ENCODE results near the gene FAM162A.
A peak's percentile ranks its signal among the peaks of the same experiment; 100 is the strongest.

The FAM162A gene

DNA sequence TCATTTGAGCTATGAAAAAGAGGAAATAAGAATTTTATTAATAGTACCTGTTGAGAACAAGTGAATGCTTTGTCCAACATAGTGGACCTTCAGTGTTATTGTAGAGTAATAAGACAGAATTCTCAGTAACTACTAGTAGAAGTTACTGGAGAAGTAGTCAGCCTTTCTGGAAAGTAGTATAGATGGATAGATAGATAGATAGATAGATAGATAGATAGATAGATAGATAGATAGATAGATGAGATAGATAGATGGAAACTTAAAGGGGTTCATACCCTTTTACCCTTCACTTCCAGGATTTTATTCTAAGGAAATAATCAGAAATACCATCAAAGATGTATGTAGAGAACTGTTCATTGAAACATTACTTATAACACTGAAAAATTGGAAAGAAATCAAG, 5.2 kb downstream of the FAM162A start:
- DNase-seq, result no peak

- no peak for DNase-seq
These were observed 5.9 kb downstream of the FAM162A start for GRCh38 chr3:122389892-122390291.

GRCh38 chr3:122390665-122391064, 6.7 kb downstream of the FAM162A start:
- no peak for DNase-seq

DNA sequence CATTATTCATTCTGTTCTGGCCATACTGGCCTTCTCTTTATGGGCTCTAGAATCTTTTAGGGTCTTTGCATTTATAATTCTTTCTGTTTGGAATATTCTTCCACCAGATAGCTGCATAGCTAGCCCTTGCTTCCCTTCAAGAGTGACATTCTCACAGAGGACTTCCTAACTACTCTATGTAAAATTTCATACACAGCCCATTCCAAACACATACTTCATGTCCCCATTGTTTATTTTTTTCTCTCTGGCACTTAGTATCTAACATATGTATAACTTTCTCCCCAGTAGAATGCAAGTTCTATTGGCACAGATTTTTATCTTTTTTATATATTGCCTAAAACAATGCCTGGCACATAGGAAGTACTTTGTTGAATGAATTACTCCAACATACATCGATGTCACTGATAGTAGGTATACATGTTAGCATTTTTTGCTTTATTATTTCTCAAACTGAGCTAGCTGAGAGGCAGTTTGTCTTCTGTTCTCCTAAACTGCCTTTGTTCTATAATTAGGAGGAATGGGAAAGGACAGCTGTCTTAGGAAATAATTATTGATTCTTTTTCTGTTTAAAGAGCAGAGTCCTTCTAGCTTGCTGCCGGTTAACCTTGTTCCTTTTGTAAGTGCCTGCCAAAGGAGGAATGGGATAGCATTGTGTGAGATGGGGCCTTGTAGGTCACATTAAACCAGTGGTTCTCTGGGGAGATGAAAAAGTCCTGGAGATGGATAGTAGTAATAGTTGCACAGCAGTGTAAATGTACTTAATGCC, 7.9 kb downstream of the FAM162A start:
- DNase-seq, result no peak

DNA sequence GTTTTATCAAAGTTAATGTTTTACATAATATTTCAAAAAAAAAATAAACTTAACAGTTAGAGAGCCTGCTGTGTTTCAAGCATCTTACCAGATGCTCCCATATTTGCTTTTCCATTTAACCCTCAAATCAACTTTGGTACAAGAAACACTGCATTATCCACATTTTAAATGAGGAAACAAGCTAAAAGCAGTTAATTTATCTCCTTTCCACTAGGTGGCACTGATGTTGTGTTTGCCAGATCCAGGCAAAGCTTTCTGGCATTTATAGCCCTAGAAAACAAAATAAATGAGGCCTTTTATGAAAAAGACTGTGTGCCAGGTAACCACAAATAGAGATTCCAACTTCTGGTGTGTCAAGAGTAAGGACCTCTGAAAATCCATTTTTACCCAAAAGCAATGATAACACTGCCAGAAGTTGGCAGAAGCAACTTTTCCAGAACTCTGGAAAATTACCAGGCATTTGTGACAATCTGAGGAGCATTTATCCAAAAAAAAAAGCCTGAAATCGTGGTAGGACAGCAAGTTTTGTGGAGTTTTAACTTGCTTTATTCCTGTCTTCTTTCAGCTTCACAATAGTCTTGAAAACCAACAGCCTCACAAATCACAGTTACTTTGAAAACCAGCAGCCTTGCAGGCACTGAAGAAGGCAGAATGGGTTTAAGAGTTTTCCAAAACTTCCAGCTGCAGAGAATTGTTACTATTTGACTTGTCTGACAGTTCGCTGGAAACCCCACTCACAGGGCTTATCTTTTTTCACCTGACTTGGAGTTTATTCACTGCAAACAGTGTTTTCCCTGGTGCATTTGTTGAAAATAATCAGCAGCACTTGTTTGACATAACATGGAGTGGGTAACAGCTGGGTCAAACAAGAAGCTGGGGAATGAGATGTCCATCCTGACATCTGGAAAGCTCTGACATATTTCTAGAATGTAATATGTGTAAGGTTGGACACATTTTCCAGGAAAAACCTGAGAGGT, 9.2 kb downstream of the FAM162A start:
- peak; percentile 16 for DNase-seq

GRCh38 chr3:122394173-122394572, 10.2 kb downstream of the FAM162A start:
- DNase-seq, result no peak

DNA sequence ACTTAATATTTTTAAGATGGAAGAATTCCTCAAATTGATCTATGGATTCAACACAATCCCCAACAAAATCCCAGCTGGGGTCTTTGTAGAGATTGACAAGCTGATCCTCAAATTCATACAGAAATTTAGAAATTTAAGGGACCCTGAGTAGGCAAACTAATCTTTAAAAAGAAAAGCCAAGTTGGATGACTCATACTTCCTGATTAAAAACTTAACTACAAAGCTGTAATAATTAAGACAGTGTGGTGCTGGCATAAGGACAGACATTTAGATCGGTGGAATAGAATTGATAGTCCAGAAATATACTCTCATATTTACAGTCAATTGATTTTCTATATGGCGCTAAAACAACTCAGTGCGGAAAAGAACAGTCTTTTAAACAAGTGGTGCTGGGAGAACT, 11.6 kb downstream of the FAM162A start:
- no peak for DNase-seq

GRCh38 chr3:122396511-122396910, 12.5 kb downstream of the FAM162A start:
- no peak for DNase-seq

DNA sequence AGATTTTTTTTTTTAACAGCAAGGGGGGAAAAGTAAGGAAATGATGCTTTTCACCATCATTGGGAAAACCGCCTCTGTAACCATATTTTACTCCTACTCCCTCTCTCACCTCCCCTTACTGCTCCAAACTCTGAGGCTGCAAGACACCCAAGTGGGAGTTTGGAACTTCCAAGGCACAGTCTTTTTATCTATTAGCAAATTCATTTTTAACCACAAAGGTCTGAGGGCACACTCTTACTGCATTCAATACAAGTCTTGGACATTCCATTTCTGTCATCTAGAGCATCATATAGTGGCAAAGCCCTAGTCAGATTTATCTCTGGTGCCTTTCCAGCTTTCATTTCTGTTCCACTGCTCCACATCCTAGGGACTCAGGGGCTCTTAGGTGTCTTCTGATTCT, 13.2 kb downstream of the FAM162A start:
- DNase-seq, result no peak

GRCh38 chr3:122398920-122399319, 14.9 kb downstream of the FAM162A start:
- DNase-seq, result no peak

- no peak for DNase-seq
These were observed 19.5 kb downstream of the FAM162A start for GRCh38 chr3:122403489-122403888.

GRCh38 chr3:122405015-122405414, 21.0 kb downstream of the FAM162A start:
- no peak for DNase-seq

- no peak for DNase-seq
These were observed 22.2 kb downstream of the FAM162A start for GRCh38 chr3:122406198-122406597.

DNA sequence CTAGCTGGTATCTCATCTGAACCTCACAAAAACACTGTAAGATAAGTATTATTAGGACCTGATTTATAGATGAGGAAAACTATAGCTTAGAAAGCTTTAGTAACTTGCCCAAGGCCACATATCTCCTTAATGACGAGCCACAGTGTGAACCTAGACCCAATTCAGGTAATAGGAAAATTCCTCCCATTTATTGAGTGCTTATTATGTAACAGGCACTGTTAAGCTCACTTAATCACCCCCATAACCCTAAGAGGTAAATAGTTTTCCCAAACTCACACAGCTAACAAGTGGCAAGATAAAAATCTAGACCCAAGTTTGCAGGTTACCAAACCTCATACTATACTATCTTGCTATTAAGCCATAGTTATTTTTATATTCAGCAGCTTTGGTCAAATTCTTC, 24.0 kb downstream of the FAM162A start:
- no peak for DNase-seq

GRCh38 chr3:122409446-122409845, 25.5 kb downstream of the FAM162A start:
- DNase-seq, result no peak

DNA sequence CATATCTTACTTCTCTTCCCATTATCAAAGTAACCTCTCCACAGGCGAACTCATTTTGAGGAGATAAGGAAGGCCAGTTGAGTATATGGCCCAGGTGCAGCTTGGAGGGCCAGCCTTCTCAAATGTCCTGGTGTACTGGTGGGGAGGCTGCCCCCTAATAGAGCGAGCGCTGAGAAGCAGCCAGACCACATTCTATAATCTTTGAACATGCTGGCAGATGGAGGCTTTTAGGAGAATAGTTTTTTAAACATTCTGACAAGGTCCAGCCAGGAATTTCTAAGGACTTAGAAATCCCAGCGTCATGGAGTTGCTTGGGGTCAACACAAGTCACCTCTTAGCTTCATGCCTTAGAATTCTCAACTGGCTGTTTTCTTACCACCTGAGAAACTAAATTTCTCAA, 26.1 kb downstream of the FAM162A start:
- no peak for DNase-seq

- DNase-seq, result no peak
These were observed 26.7 kb downstream of the FAM162A start for GRCh38 chr3:122410639-122411038.

- no peak for DNase-seq
These were observed 30.4 kb downstream of the FAM162A start for GRCh38 chr3:122414391-122414790.

DNA sequence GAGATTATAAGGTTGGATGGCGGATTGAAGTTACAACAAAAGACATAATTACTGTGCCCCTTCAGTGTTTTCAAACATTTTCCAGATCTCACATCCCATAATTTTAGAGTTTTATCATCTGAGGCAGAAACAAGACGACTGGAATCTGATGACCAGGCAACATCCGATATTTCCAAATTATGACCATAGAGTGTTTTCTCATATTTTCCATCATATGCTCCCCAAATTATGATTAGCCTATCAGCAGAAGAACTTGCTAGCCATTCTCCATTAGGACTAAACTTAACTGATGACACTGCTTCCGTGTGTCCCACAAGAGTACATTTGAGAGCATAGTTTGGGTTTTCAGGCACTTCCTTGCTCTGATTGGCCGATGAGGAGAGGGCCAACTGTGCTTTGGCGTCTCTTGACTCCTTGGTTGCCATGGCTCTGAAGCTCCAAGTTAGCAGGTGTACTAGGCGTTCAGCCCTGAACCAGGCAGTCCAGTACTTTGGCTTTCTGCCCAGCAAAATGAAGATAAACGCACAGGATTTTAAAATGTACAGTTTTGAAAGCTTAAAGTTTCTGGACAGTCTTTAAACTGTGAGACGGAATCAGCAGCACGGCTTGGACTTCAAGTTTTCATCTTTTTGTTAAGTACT, 31.2 kb downstream of the FAM162A start:
- no peak for DNase-seq

DNA sequence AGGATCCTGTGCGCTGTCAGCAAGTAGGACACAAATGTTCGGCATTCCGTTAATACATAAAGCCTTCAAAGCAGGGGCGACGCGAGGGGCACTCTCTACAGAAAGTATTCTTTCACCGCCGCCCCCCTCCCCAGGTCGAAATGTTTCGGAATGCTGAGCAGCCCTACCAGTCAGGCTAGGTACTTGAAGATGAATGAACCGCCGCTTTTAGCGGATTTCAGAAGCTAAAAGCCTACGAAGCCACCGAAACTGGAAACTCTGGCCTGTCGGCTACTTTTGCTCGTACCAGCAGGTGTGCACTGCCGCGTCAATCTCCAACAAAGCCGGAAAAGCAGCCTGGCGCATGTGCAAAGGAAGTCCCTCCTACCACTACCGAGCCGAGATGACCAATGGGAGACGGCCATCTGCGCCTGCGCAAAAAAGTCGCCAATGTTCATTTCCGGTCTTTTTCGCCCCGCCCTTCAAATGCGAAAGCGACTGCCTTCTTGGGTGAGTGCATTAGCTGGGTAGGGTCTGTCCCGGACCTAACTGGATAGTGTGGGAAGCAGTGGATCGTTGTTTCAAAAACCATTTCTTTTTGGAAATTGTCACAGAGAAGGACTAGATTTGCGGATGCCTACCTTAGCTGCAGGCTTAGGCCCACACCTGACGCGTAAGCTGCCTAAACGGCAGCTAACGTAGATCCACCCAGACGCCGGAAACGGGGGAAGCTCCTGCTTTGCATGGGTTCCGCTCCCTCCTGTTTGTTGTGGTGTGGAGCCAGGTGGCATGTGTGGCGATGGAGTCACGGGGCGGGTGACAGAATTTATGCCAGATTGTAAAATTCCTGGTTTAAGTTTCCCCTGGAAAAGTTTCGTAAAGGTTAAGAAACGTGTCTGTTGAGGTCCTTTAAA, 32.0 kb downstream of the FAM162A start, which contains the start of gene WDR5B:
WDR5B (minus strand) TSS at position 301 of the 893 bp plus-strand sequence. CDS start 534 bp downstream, outside the sequence.
- DNase-seq, result no peak

- no peak for DNase-seq
These were observed 33.0 kb downstream of the FAM162A start for GRCh38 chr3:122416966-122417365.

GRCh38 chr3:122421101-122421500, 37.1 kb downstream of the FAM162A start:
- no peak for DNase-seq
